Upper lobe of right lung (tissue), 1 donor: ENCODE data around the gene PEX11B. TPM values are rescaled to one million over a fixed set of nuclear protein-coding genes. Genes with fewer than 3 reads are reported as not detected.
A peak's percentile ranks its signal among the peaks of the same experiment; 100 is the strongest.

Experiments
- ATAC-seq: fragments of 200-7000 bp; cut with Tn5 transposase; one replicate; pipeline ENCODE4 v1.9.1; 2020; ENCODE audit warnings: mild to moderate bottlenecking, moderate library complexity
- DNase-seq: peaks from one replicate; pipeline ENCODE4 v3.0.0-alpha.2; 2020
- H3K27ac ChIP-seq: fragments of 200-600 bp; one replicate; pipeline ENCODE4 v1.8.0; 2022
- H3K27me3 ChIP-seq: fragments of 200-600 bp; one replicate; pipeline ENCODE4 v1.8.0; 2022; ENCODE audit warnings: mild to moderate bottlenecking
- H3K36me3 ChIP-seq: fragments of 200-600 bp; one replicate; pipeline ENCODE4 v1.8.0; 2022
- H3K4me1 ChIP-seq: fragments of 200-600 bp; one replicate; pipeline ENCODE4 v1.8.0; 2022
- H3K4me3 ChIP-seq: fragments of 200-600 bp; one replicate; pipeline ENCODE4 v1.8.0; 2022; ENCODE audit warnings: mild to moderate bottlenecking
- H3K9me3 ChIP-seq: fragments of 200-600 bp; one replicate; pipeline ENCODE4 v1.8.0; 2022
- CTCF ChIP-seq: fragments of 200-600 bp; IDR thresholded peaks from one replicate; pipeline ENCODE4 v1.8.0; 2022; ENCODE audit warnings: antibody characterized with exemption
- intact Hi-C: fragments of 100-400 bp; cut with DNase I; formaldehyde crosslinking; loops from one replicate; pipeline ENCODE4 v1.11.0; 2022
- long read RNA-seq: library from polyadenylated mRNA; unstranded; transcript quantifications from one replicate; pipeline ENCODE4 v2.0.0, GENCODE V29; 2021
- total RNA-seq: library from RNA; stranded (reverse); fragmentation: NEBNext Ultra II Directional; extraction: Animal tissue kit (Norgen Biotek cat#: 25700); gene quantifications from one replicate; pipeline ENCODE4 v1.2.1, GENCODE V29; 2021
- donor health status: DM: no; HTN: yes; CAD: no; lungs with severe emphysema.

Gene PEX11B
- 31.0 TPM for total RNA-seq
- long read RNA-seq, transcript PEX11B-201 (4 exons, 1,740 nt) = major isoform, 71 of 74 reads
- long read RNA-seq, partial matches to known transcripts = 2 of 74 reads
- long read RNA-seq, other reads (novel, unspliced or antisense) = 1 of 74 reads

- intact Hi-C loops = loop anchor here (10.0 kb wide), 2 partner anchors 56 to 74 kb away; partner anchors contain the start of gene NUDT17
- DNase-seq = peak; percentile 94
- ATAC-seq = peak; percentile 97
Measured at GRCh38 chr1:145918144-145918991, at the start of gene PEX11B. Gene PEX11B (minus strand): TSS chr1:145918717. CDS start chr1:145918688, 29 bp downstream.

GRCh38 chr1:145967288-145967687 lies 48.8 kb upstream of the PEX11B start:
- Histone ChIP-seq H3K27ac (no peak overlapping the region), H3K4me1 (peaks cover 26% of the 10 kb centered on the region), H3K4me3 (no peak overlapping the region), H3K36me3 (no peaks in the 10 kb centered on the region), H3K27me3 (no peaks in the 10 kb centered on the region), H3K9me3 (no peaks in the 10 kb centered on the region)
- DNase-seq (no peak), ATAC-seq (no peak)
- intact Hi-C loops = no loop called here
- TF ChIP-seq CTCF = no peak

More at GRCh38 chr1:145918144-145918991, at the start of gene PEX11B:
- H3K36me3 ChIP-seq = peaks cover 32% of the 10 kb centered on the region
- H3K4me1 ChIP-seq = peaks cover 22% of the 10 kb centered on the region
- H3K27ac ChIP-seq = peak within 1 kb of the TSS; percentile 87
- no peaks in the 10 kb centered on the region for H3K9me3 ChIP-seq
- TF ChIP-seq CTCF = no peak
- peak within 1 kb of the TSS; percentile 83 for H3K4me3 ChIP-seq
- H3K27me3 ChIP-seq = no peaks in the 10 kb centered on the region

GRCh38 chr1:145965119-145965744 lies 46.7 kb upstream of the PEX11B start:
- Histone ChIP-seq H3K9me3 (no peaks in the 10 kb centered on the region), H3K27me3 (no peaks in the 10 kb centered on the region), H3K36me3 (no peaks in the 10 kb centered on the region), H3K27ac (peak overlapping the region; percentile 82), H3K4me3 (peak overlapping the region; percentile 65), H3K4me1 (peaks cover 39% of the 10 kb centered on the region)
- intact Hi-C loops = no loop called here
- TF ChIP-seq CTCF = no peak
- ATAC-seq (no peak), DNase-seq (no peak)

- intact Hi-C loops = no loop called here
- H3K4me1 ChIP-seq = peaks cover 45% of the 10 kb centered on the region
- ATAC-seq = peak; percentile 96
Measured at GRCh38 chr1:145964328-145965118, 46.0 kb upstream of the PEX11B start, which contains the start of the genes ANKRD34A and POLR3GL. Gene ANKRD34A (minus strand): TSS chr1:145964575. CDS start chr1:145961759, 2,816 bp downstream. Gene POLR3GL (plus strand): TSS chr1:145964690. CDS start chr1:145974866, 10,176 bp downstream.

More at GRCh38 chr1:145964328-145965118, 46.0 kb upstream of the PEX11B start, which contains the start of the genes ANKRD34A and POLR3GL:
- Histone ChIP-seq H3K9me3 (no peaks in the 10 kb centered on the region), H3K36me3 (no peaks in the 10 kb centered on the region), H3K27ac (peak within 1 kb of the TSS; percentile 82), H3K27me3 (no peaks in the 10 kb centered on the region), H3K4me3 (peak within 1 kb of the TSS; percentile 65)
- peak; percentile 98 for DNase-seq
- no peak for TF ChIP-seq CTCF
